Panc1 (cell line): Measurements from ENCODE around the gene PNO1. TPM values are rescaled to one million over a fixed set of nuclear protein-coding genes. Genes with fewer than 3 reads are reported as not detected.

Experiments used
- ATAC-seq: fragments of 200-7000 bp; cut with Tn5 transposase; 2 replicates; pipeline ENCODE4 v1.9.1; 2020; ENCODE audit warnings: mild to moderate bottlenecking, moderate library complexity
- BruUV-seq: library from RNA; stranded (reverse); fragments of 400-500 nt; replicated peaks from 2 replicates; lab custom pipeline; 2021; lab: Mats Ljungman, UMichigan
- CTCF ChIA-PET: fragments of 300-600 bp; sonication (Branson Sonifier 250); formaldehyde crosslinking; loops from one replicate; lab custom pipeline; 2022; ENCODE audit warnings: antibody characterized with exemption; lab: Charles Lee
- POLR2A ChIA-PET: fragments of 300-600 bp; sonication (Branson Sonifier 250); formaldehyde crosslinking; loops from one replicate; lab custom pipeline; 2022; ENCODE audit warnings: antibody characterized with exemption; lab: Charles Lee
- DNase-seq: peaks from one replicate; pipeline ENCODE4 v3.0.0-alpha.2; 2010; ENCODE audit warnings: low read depth, low spot score
- H3K27ac ChIP-seq: 2 replicates; pipeline ENCODE4 v1.5.1; 2011; ENCODE audit warnings: mild to moderate bottlenecking, low read length, inconsistent platforms
- H3K27me3 ChIP-seq: fragments of 200-500 bp; sonication (Bioruptor generic); 2 replicates; pipeline ENCODE4 v1.6.0; 2014; ENCODE audit warnings: low read length, inconsistent platforms; ENCODE audit not compliant: control insufficient read depth, insufficient read depth
- H3K36me3 ChIP-seq: fragments of 200-500 bp; sonication (Bioruptor generic); 2 replicates; pipeline ENCODE4 v1.5.1; 2014; ENCODE audit warnings: inconsistent platforms, mild to moderate bottlenecking, low read length, moderate library complexity; ENCODE audit not compliant: control insufficient read depth, insufficient read depth
- H3K4me1 ChIP-seq: 2 replicates; pipeline ENCODE4 v1.5.1; 2011; ENCODE audit warnings: inconsistent platforms, mild to moderate bottlenecking, low read length, moderate library complexity; ENCODE audit not compliant: control insufficient read depth, insufficient read depth
- H3K4me3 ChIP-seq, 2 experiments: 2 replicates each; pipeline ENCODE4 v1.5.1; 2011 to 2012; ENCODE audit warnings: low read depth in 2 of 2, low read length in 2 of 2, mild to moderate bottlenecking in 2 of 2, inconsistent platforms in 1 of 2, moderate library complexity in 1 of 2
- H3K9me3 ChIP-seq: fragments of 200-500 bp; sonication (Bioruptor generic); 2 replicates; pipeline ENCODE4 v1.5.1; 2014; ENCODE audit warnings: low read depth, mild to moderate bottlenecking, inconsistent platforms, low read length, moderate library complexity; ENCODE audit not compliant: control insufficient read depth, insufficient read depth
- CTCF ChIP-seq: fragments of 450-650 bp; IDR thresholded peaks from 2 replicates; pipeline ENCODE4 v1.5.1; 2017; ENCODE audit warnings: mild to moderate bottlenecking
- POLR2AphosphoS5 ChIP-seq: IDR thresholded peaks from 2 replicates; pipeline ENCODE4 v1.6.1; 2012; ENCODE audit warnings: mild to moderate bottlenecking, low read depth, low read length, moderate library complexity
- REST ChIP-seq, 2 experiments: IDR thresholded peaks; 2 replicates each; pipeline ENCODE4 v1.6.1; 2011 to 2012; ENCODE audit warnings: low read depth in 2 of 2, control low read depth in 1 of 2, low read length in 1 of 2, mild to moderate bottlenecking in 1 of 2, moderate library complexity in 1 of 2; ENCODE audit not compliant: insufficient read depth in 1 of 2
- SIN3A ChIP-seq: IDR thresholded peaks from 2 replicates; pipeline ENCODE4 v1.6.1; 2012; ENCODE audit warnings: low read depth, mild to moderate bottlenecking, low read length, moderate library complexity, borderline replicate concordance; ENCODE audit not compliant: insufficient read depth
- TCF7L2 ChIP-seq: IDR thresholded peaks from 2 replicates; pipeline ENCODE4 v1.6.1; 2011; ENCODE audit warnings: mild to moderate bottlenecking, low read depth, low read length, inconsistent platforms
- in situ Hi-C: cut with HindIII; loops from 2 replicates; pipeline ENCODE4 v1.10.0; 2016; ENCODE audit warnings: low sequenced_read_pairs, low pct_unique_long_range_greater_than_20kb
- intact Hi-C: fragments of 100-400 bp; cut with micrococcal nuclease; formaldehyde crosslinking; loops from one replicate; pipeline ENCODE4 v1.10.0; 2022; ENCODE audit not compliant: unreplicated experiment
- total RNA-seq: library from RNA; stranded (reverse); gene quantifications from one replicate; pipeline ENCODE4 v1.2.1, GENCODE V29; 2021; ENCODE audit not compliant: unreplicated experiment

Gene PNO1
- total RNA-seq, 1 experiment from 2014 or later: 37.7 TPM

GRCh38 chr2:68176657-68177056 is 19.0 kb downstream of the PNO1 start:
- H3K36me3 ChIP-seq: peaks cover 21% of the 10 kb centered on the region
- H3K9me3 ChIP-seq: no peaks in the 10 kb centered on the region
- no peaks in the 10 kb centered on the region for H3K27me3 ChIP-seq
- ATAC-seq (no peak), DNase-seq (no peak)
- no peak overlapping the region for H3K27ac ChIP-seq
- POLR2A ChIA-PET: no interaction called here
- CTCF ChIA-PET: no interaction called here
- in situ Hi-C loops: no loop called here
- intact Hi-C loops: no loop called here
- TF ChIP-seq CTCF (no peak), TCF7L2 (no peak), SIN3A (no peak)
- H3K4me3 ChIP-seq: no peak overlapping the region
- no TSS peak for BruUV-seq
- H3K4me1 ChIP-seq: no peaks in the 10 kb centered on the region

GRCh38 chr2:68177541-68177940 is 19.9 kb downstream of the PNO1 start:
- TF ChIP-seq TCF7L2: no peak
- TF ChIP-seq CTCF: no peak
- TF ChIP-seq POLR2AphosphoS5: no peak
- TF ChIP-seq REST (IDR thresholded peaks at IDR 0.05; ENCODE audit: insufficient read depth in 1 of 2, low read depth in 2 of 2, low read length in 1 of 2): no peak
- TF ChIP-seq SIN3A: no peak
- BruUV-seq: no TSS peak
- H3K4me1 ChIP-seq: no peaks in the 10 kb centered on the region
- ATAC-seq (peak; percentile 51; the same call in 1 of the 2 replicates), DNase-seq (no peak)
- in situ Hi-C loops: no loop called here
- H3K27me3 ChIP-seq: no peaks in the 10 kb centered on the region
- POLR2A ChIA-PET: interaction anchor here (0.6 kb wide), 1 partner anchor 27 kb away, joined by 4 read pairs; no protein-coding TSS in a partner anchor
- intact Hi-C loops: no loop called here
- peaks cover 21% of the 10 kb centered on the region for H3K36me3 ChIP-seq
- H3K4me3 ChIP-seq: no peak overlapping the region
- CTCF ChIA-PET: no interaction called here
- H3K9me3 ChIP-seq: no peaks in the 10 kb centered on the region
- H3K27ac ChIP-seq: no peak overlapping the region
